ENCODE data around the gene BTNL8. TPM values are rescaled to one million over a fixed set of nuclear protein-coding genes. Genes with fewer than 3 reads are reported as not detected.

BTNL8 gene
- total RNA-seq, 2 donors from 2014 or later = not detected

GRCh38 chr5:180988592-180988991 lies 89.6 kb downstream of the BTNL8 start, which contains the start of gene BTNL3:
Gene BTNL3 (plus strand): TSS chr5:180988846. CDS start chr5:180989029, 183 bp downstream.
- DNase-seq = no peak
- TF ChIP-seq CTCF (conservative IDR thresholded peaks at IDR 0.05) = no peak
- Mint-ChIP-seq H3K27me3 (ENCODE audit: insufficient read depth) (no peaks in the 10 kb centered on the region), H3K4me1 (peaks cover 4% of the 10 kb centered on the region), H3K36me3 (ENCODE audit: low read depth) (no peaks in the 10 kb centered on the region), H3K9me3 (no peaks in the 10 kb centered on the region), H3K27ac (no peak within 1 kb of the TSS), H3K4me3 (no peak within 1 kb of the TSS)
- no peak within 1 kb of the TSS for H3K9ac ChIP-seq (ENCODE audit: extremely low read depth, low read length, poor library complexity, severe bottlenecking)
- WGBS, 2 experiments (ENCODE audit: insufficient coverage in 1 of 2, insufficient read length in 1 of 2) = 67% methylated on average over 5 of the region's 5 CpGs; no CpG with 5 or more reads in 1 of the 2 experiments
- H3K27ac ChIP-seq (ENCODE audit: low read depth, low read length) = no peak within 1 kb of the TSS
- no peaks in the 10 kb centered on the region for H3K9me3 ChIP-seq (ENCODE audit: control insufficient read depth, low read length)
- no peak within 1 kb of the TSS for H3K4me3 ChIP-seq (ENCODE audit: low read length)
- no peaks in the 10 kb centered on the region for H3K27me3 ChIP-seq (ENCODE audit: control insufficient read depth, insufficient read depth, low read length, poor library complexity, severe bottlenecking)
- H3K4me1 ChIP-seq (ENCODE audit: control insufficient read depth, insufficient read depth, low read length) = no peaks in the 10 kb centered on the region
- no peaks in the 10 kb centered on the region for H3K36me3 ChIP-seq (ENCODE audit: control insufficient read depth, insufficient read depth, low read length)

GRCh38 chr5:180990086-180990881 lies 91.3 kb downstream of the BTNL8 start:
- Mint-ChIP-seq H3K27me3 (ENCODE audit: insufficient read depth) (no peaks in the 10 kb centered on the region), H3K9me3 (no peaks in the 10 kb centered on the region), H3K36me3 (ENCODE audit: low read depth) (no peaks in the 10 kb centered on the region), H3K27ac (no peak overlapping the region), H3K4me1 (peaks cover 4% of the 10 kb centered on the region), H3K4me3 (no peak overlapping the region)
- Histone ChIP-seq H3K36me3 (ENCODE audit: control insufficient read depth, insufficient read depth, low read length) (no peaks in the 10 kb centered on the region), H3K4me1 (ENCODE audit: control insufficient read depth, insufficient read depth, low read length) (no peaks in the 10 kb centered on the region), H3K27ac (ENCODE audit: low read depth, low read length) (no peak overlapping the region), H3K27me3 (ENCODE audit: control insufficient read depth, insufficient read depth, low read length, poor library complexity, severe bottlenecking) (no peaks in the 10 kb centered on the region), H3K9me3 (ENCODE audit: control insufficient read depth, low read length) (no peaks in the 10 kb centered on the region), H3K4me3 (ENCODE audit: low read length) (no peak overlapping the region), H3K9ac (ENCODE audit: extremely low read depth, low read length, poor library complexity, severe bottlenecking) (no peak overlapping the region)
- 89 to 91% methylated on average over 4 to 16 of the region's 16 CpGs for WGBS, 2 experiments (ENCODE audit: insufficient coverage in 1 of 2, insufficient read length in 1 of 2)
- TF ChIP-seq CTCF (conservative IDR thresholded peaks at IDR 0.05) = no peak
- DNase-seq = no peak

- peak; percentile 36 for DNase-seq
- no peak overlapping the region for H3K9ac ChIP-seq (ENCODE audit: extremely low read depth, low read length, poor library complexity, severe bottlenecking)
- no peak overlapping the region for H3K4me3 ChIP-seq (ENCODE audit: low read length)
- TF ChIP-seq CTCF (conservative IDR thresholded peaks at IDR 0.05) = no peak
- no peak overlapping the region for H3K27ac ChIP-seq (ENCODE audit: low read depth, low read length)
- no peaks in the 10 kb centered on the region for H3K27me3 Mint-ChIP-seq (ENCODE audit: insufficient read depth)
- no peak overlapping the region for H3K27ac Mint-ChIP-seq
- H3K9me3 Mint-ChIP-seq = no peaks in the 10 kb centered on the region
- no peaks in the 10 kb centered on the region for H3K36me3 Mint-ChIP-seq (ENCODE audit: low read depth)
- no peaks in the 10 kb centered on the region for H3K27me3 ChIP-seq (ENCODE audit: control insufficient read depth, insufficient read depth, low read length, poor library complexity, severe bottlenecking)
- H3K4me1 ChIP-seq (ENCODE audit: control insufficient read depth, insufficient read depth, low read length) = no peaks in the 10 kb centered on the region
- H3K4me1 Mint-ChIP-seq = peaks cover 4% of the 10 kb centered on the region
- WGBS, 2 experiments (ENCODE audit: insufficient coverage in 1 of 2, insufficient read length in 1 of 2) = 80% methylated on average over 4 of the region's 5 CpGs; no CpG with 5 or more reads in 1 of the 2 experiments
- H3K4me3 Mint-ChIP-seq = no peak overlapping the region
- no peaks in the 10 kb centered on the region for H3K36me3 ChIP-seq (ENCODE audit: control insufficient read depth, insufficient read depth, low read length)
- no peaks in the 10 kb centered on the region for H3K9me3 ChIP-seq (ENCODE audit: control insufficient read depth, low read length)
Observed at GRCh38 chr5:180990882-180991242, 91.9 kb downstream of the BTNL8 start.

Other genes starting within 250 kb of the BTNL8 start
- 1 to 10 TPM; 6.9 to 7.9 TPM for gene FLT4, start 249.6 kb upstream of the BTNL8 start, total RNA-seq
- not detected for gene OR2Y1, start 159.1 kb upstream of the BTNL8 start, total RNA-seq
- gene MGAT1, start 96.4 kb upstream of the BTNL8 start, total RNA-seq = 100 to 1,000 TPM in 1 of 2 donors, 10 to 100 TPM in 1; 76.2 to 101 TPM
- 10 to 100 TPM; 37.3 to 44.6 TPM for gene ZFP62, start 37.9 kb upstream of the BTNL8 start, total RNA-seq
- not detected for gene BTNL3, start 89.7 kb downstream of the BTNL8 start, total RNA-seq
- gene BTNL9, start 141.1 kb downstream of the BTNL8 start, total RNA-seq = not detected
- gene OR2V1, start 232.0 kb downstream of the BTNL8 start, total RNA-seq = not detected
- gene OR2V2, start 248.4 kb downstream of the BTNL8 start, total RNA-seq = not detected